ENCODE measurements around the gene SUPV3L1.
"Not testable (repeated sequence)": the region's sequence is repeated elsewhere in the genome, so short reads cannot be mapped to it uniquely, and the experiment has no call there.

The SUPV3L1 gene

GRCh38 chr10:69179743-69180524 lies at the start of gene SUPV3L1:
Gene SUPV3L1 (plus strand): TSS chr10:69180234. CDS start chr10:69180292, 58 bp downstream.
- DNase-seq: peak; percentile 74 to 94 (median 84)

- DNase-seq: no peak
Measured at GRCh38 chr10:69130251-69130650, 49.8 kb upstream of the SUPV3L1 start.

- no peak for DNase-seq
Measured at GRCh38 chr10:69139961-69140360, 40.1 kb upstream of the SUPV3L1 start.

- no peak for DNase-seq
Measured at GRCh38 chr10:69141304-69141703, 38.7 kb upstream of the SUPV3L1 start.

- DNase-seq: not testable (repeated sequence)
Measured at GRCh38 chr10:69142074-69142473, 38.0 kb upstream of the SUPV3L1 start.

GRCh38 chr10:69142983-69143382 lies 37.1 kb upstream of the SUPV3L1 start:
- DNase-seq: no peak

GRCh38 chr10:69145329-69145728 lies 34.7 kb upstream of the SUPV3L1 start:
- DNase-seq: no peak

GRCh38 chr10:69145864-69146263 lies 34.2 kb upstream of the SUPV3L1 start:
- no peak for DNase-seq

GRCh38 chr10:69146759-69147158 lies 33.3 kb upstream of the SUPV3L1 start:
- DNase-seq: no peak

GRCh38 chr10:69151984-69152383 lies 28.1 kb upstream of the SUPV3L1 start:
- no peak for DNase-seq

- DNase-seq: no peak
Measured at GRCh38 chr10:69153227-69153626, 26.8 kb upstream of the SUPV3L1 start.

GRCh38 chr10:69160809-69161241 lies 19.2 kb upstream of the SUPV3L1 start:
- no peak for DNase-seq

- DNase-seq: no peak
Measured at GRCh38 chr10:69168493-69168892, 11.5 kb upstream of the SUPV3L1 start.

- DNase-seq: no peak
Measured at GRCh38 chr10:69172241-69172982, 7.6 kb upstream of the SUPV3L1 start.

GRCh38 chr10:69175326-69175725 lies 4.7 kb upstream of the SUPV3L1 start:
- DNase-seq: not testable (repeated sequence)

- DNase-seq: no peak
Measured at GRCh38 chr10:69176823-69177222, 3.2 kb upstream of the SUPV3L1 start.

- DNase-seq: peak in 3 of 6 experiments; percentile 24 to 46 (median 37)
Measured at GRCh38 chr10:69179089-69179742, 818 bp upstream of the SUPV3L1 start.

GRCh38 chr10:69180525-69181204 lies 631 bp downstream of the SUPV3L1 start:
- no peak for DNase-seq

- no peak for DNase-seq
Measured at GRCh38 chr10:69181433-69181832, 1.4 kb downstream of the SUPV3L1 start.

GRCh38 chr10:69182005-69182404 lies 2.0 kb downstream of the SUPV3L1 start:
- DNase-seq: no peak

GRCh38 chr10:69186524-69186923 lies 6.5 kb downstream of the SUPV3L1 start:
- no peak for DNase-seq

- no peak for DNase-seq
Measured at GRCh38 chr10:69201045-69201444, 21.0 kb downstream of the SUPV3L1 start.

- DNase-seq: no peak
Measured at GRCh38 chr10:69202332-69202731, 22.3 kb downstream of the SUPV3L1 start.
